NCI-H524 (cell line): Measurements from ENCODE around the gene PLXND1.

Source experiments
- DNase-seq, 2 experiments: peaks; one replicate each; lab custom pipeline; 2025; lab: John Stamatoyannopoulos, UW

The PLXND1 gene

GRCh38 chr3:129628169-129628522, 21.7 kb upstream of the PLXND1 start:
- no peak for DNase-seq

GRCh38 chr3:129627350-129628168, 21.1 kb upstream of the PLXND1 start:
- DNase-seq, result peak; percentile 71 to 91

DNA sequence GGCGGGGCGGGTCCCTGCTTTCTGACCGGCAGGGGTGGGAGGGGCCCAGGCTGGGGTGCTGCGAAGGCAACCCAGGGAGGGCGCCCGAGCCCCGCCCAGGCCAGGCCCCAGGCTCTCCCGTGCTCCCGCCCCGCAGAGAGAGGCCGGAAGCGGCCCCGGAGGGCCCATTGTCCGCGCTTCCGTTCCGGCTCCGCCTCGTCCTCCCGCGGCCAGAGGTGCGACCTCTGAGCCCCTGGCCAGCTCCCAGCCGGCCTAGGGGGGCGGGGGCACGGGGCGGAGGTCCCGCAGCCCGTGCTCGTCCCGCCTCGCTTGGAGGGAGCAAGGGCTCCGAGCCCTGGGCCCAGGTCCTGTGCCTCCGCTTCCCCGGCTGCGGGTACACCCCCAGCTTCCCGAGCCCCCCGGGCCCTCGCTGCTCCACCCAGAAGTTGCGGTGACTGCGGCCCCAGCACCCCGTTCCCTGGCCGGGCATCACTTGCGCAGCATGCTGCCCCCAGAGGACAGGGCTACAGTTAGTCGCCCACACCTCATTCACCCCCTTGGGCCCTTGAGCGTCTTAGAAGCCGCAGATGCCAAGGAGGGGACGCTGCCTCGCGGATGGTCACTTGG, 20.4 kb upstream of the PLXND1 start:
- peak; percentile 80 to 92 for DNase-seq

- peak; percentile 25 to 48 for DNase-seq
These were observed 18.8 kb upstream of the PLXND1 start for GRCh38 chr3:129625072-129625874.

DNA sequence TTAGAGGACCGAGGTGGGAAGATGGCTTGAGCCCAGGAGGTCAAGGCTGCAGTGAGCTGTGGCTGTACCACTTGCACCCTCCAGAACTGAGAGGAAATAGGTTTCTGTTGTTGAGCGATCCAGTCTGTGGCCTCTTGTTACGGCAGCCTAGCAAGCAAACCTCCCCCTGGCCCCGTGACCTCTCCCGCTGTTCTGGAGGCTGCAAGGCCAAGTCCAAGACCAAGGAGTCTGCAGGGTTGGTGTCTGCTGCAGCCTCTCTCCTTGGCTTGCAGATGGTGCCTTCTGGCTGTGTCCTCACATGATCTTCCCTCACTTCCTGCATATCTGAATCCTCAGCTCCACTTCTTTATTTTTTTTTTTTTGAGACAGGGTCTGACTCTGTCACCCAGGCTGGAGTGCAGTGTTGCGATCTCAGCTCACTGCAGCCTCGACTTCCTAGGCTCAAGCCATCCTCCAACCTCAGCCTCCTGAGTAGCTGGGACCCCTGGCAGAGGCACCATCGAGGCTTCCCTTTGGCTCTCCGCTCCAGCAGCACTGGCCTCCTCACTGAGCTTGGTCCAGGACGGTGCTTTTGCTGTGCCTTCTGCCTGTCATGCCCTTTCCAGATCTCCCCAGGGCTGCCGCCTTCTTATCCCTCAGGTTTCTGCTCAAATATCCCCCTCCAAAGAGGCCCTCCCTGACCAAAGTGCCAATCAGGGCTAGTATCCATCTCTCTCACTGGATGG, 18.0 kb upstream of the PLXND1 start:
- no peak for DNase-seq

GRCh38 chr3:129623447-129624118, 17.1 kb upstream of the PLXND1 start:
- DNase-seq, result no peak

GRCh38 chr3:129622933-129623332, 16.5 kb upstream of the PLXND1 start:
- DNase-seq, result no peak

DNA sequence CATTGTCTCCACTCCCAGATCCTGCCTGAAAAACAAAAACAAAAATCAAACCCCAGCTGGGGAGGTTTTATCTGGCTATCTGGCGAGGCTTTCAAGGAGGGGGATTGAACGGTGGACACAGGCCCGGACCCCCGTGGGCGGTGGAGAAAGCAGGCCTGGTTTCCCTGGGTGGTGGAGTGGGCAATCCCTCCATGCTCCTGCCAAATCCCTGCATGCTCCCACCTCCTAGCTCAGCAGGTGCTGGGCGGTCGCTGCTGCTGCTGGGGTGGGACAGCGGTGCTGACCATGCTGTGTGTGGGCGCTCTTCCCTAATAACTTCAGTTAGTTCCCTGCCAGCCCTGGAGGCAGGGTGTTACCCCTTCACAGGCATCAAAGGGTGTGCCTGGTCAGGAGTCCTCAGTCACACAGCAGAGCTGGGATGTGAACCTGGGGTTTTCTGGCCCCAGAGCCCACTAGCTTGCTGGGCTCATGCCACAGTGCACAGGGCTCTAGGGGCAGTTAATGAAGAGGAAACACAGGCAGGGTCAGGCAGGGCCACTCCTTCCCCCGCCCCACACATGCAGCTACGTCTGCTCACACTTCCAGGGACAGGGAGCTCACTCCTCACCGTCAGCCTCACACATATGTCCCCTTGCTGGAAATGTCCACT, 15.9 kb upstream of the PLXND1 start:
- DNase-seq, result no peak

DNA sequence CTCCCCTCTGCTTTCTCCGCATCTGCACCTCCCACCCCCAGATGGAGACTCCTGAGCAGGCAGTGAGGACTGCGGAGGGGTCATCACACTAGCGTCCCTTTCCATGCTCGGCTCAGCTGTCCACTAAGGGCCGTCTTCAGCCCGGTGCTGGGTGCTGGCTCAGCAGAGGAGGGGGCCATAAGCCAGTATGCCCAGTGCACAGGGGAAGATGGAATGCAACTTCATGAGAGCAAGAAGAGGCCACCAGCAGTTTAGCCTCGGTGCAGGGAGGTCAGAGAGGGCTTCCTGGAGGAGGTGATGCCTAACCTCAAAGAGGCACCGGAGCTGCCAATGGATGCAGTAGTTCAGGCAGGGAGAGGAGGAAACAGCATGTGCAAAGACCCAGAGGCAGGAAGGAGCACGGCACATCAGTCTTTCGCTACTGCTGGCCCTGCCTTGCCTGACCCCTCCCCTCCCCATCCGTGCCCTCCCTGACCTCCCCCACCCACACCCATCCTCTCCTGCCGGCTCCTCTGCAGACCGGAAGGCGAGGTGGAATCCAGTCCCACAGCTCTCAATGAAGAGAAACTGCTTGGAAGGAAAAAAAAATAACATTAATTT, 15.2 kb upstream of the PLXND1 start:
- no peak for DNase-seq

DNA sequence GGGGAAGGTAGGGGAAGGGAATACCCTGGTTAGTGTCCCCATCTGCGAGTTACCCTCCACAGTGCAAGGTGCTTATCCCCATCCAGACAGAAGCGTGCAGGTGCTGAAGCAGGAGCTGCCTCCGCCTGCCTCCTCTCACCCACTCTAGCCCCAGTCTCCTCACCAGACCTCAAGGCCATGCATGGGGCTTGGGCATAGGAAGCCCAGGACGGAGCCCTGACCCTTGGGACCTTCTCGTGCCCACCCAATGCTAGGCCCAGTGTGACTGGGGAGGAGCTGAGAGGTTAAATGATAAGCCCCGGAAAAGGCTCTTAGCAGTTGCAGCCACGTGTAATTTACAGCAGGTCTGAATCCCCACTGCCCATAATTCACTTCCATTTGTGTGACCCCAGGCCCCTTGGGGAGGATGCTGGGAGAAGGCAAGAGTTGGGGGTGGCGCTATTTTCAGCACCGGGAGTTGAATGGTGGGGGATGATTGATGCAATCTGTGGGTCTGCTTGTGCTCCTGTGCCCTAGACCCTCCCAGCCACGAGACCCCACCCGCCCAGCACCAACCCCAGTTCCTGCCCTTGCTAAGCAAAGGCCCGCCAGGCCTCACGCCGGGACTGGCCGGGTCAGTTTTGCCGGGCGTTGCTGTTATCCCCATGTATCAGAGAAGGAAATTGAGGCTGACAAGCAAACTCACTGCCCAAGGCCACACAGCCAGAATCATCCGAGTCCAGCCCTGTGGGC, 14.5 kb upstream of the PLXND1 start:
- no peak for DNase-seq

DNA sequence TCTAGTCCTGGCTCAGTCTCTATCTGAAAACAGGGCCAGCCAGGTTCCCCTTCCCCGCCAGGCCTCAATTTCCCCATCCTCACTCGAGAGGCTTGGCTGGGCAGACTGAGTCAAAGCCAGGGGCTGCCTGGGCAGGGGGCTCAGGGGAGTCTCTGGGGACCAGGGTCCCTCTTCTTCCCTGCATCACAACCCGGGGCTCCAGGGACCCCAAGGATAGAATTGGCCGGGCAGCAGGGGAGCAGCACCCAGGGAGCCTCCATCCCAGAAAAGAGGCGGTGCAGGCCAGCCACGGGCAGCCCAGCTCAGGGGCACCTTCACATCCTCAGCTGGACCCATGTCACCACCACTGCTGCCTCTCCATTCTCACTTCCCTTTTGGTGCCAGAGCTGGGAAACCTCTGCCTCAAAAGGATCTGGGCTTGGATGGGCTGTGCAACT, 13.3 kb upstream of the PLXND1 start:
- DNase-seq, result no peak

DNA sequence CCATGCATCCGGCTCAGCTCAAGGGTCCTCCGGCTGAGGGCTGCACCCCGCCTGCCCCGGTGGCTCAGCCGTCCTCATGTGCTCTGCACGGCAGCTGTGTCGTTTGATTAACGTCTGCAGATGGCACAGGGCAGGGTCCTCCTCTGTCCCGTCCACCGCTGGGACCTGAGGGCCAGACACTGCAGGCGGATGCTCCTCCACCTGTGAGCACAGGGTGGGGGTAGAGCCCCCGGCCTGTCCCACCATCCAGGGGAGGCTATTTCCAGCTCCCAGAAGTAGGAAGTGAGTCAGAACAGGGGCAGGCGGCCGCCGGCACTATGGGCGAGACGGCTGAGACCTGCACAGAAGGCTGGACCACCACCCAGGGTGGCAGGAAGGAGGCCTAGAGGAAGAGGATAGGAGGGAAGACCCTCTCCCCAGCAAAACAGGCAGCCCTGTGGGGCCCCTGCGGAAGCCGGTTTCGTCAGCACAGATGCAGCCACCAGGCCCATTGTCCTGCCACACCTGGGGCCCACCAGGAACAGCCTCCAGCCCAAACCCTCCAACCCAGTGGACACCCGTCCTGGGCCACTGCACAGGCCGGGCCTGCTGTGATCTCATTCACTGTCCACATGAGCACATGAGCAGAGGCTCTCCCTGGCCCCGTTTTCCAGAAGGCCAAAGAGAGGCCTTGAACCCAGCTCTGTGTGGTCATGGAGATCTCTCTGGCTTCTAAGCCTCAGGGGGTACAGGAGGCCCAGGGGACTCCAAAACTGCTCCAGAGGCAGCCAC, 12.6 kb upstream of the PLXND1 start:
- no peak for DNase-seq

- no peak for DNase-seq
These were observed 11.8 kb upstream of the PLXND1 start for GRCh38 chr3:129618186-129618820.

DNA sequence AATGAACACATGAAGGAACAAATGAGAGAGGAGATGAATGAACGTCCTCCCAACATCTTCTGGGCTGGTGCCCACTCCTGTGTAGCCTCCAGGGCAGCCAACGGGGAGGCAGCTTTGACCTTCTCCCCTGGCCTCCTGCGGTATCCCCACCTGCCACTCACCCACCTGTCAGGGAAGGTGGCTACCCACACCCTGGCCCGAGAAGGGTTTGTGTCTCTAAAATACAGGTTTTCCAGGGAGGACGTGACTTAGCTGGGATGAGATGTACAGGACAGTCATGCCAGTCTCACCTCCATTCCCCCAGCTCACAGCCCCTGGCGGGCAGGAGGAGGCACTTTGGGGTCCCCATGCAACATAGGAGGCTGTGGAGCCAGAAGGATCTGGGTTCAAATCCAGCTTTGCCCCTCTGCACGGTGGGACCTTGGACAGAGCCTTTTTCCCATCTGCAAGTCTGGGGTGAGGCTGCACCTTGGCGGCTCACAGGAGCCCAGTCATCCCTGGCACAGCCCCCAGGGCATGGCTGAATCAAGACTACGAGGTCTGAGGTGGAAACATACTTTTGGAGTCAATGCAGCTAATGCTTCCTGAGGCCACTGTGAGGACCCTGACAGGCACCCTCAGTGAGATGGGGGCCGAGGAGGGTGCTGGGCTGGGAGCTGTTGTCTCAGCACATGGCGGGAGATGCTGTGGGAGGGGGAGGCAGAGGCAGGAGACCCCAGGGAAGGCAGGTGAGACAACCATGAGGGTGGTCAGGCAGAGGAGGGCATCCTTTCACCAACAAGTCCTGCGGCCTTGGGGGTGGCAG, 11.1 kb upstream of the PLXND1 start:
- DNase-seq, result no peak

DNA sequence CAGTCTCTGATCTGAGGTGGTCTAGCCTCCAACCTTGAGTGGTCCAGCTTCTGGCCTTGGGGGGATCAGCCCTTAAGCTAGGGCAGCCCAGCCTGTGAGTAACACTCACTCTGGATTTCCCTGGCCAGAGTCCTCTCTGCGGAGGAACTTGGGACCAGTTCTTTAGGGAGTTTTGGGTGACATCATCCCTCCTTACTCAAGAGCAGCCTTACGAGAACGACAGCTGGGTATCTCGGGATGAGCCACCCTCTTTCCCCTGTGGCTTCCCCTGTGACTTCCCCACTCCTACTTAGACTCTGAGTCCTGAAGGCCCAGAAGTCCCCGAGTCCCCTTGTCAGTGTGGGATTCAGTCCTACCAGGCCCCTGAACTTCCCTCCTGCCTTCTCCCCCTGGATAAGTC, 10.2 kb upstream of the PLXND1 start:
- DNase-seq, result no peak

- no peak for DNase-seq
These were observed 9.8 kb upstream of the PLXND1 start for GRCh38 chr3:129616291-129616690.

- no peak for DNase-seq
These were observed 9.3 kb upstream of the PLXND1 start for GRCh38 chr3:129615751-129616281.

DNA sequence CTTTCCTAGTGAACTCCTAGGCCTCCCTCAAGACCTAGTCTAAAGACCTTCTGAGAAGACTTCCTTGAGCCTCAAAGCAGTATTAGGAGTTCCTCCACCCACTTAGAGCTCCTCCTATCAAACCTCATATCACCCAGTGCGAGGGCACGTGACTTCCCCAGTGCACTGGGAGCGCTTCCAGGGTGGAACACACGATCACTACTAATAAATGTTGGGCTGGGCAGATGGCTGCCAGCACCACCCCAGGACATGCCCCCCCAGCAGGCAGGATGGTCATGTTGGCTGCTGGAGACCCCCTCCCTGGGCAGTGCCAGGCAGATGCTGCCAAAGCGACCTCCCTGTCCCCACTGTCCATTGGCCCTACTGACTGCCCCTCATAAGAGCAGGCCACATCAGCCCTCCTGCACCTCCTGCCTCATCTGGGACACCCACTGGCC, 8.5 kb upstream of the PLXND1 start:
- DNase-seq, result no peak
